ENCODE data around the gene MAP3K5.
"Not testable (repeated sequence)": the region's sequence is repeated elsewhere in the genome, so short reads cannot be mapped to it uniquely, and the experiment has no call there.

The MAP3K5 gene

GRCh38 chr6:136693090-136693489, 99.2 kb downstream of the MAP3K5 start:
- no peak for DNase-seq (ENCODE audit: low read depth in 2 of 2, low spot score in 1 of 2)

GRCh38 chr6:136687894-136688293, 104.4 kb downstream of the MAP3K5 start:
- DNase-seq (ENCODE audit: low read depth in 2 of 2, low spot score in 1 of 2) = not testable (repeated sequence)

GRCh38 chr6:136685540-136686108, 106.7 kb downstream of the MAP3K5 start:
- no peak for DNase-seq (ENCODE audit: low read depth in 2 of 2, low spot score in 1 of 2)

- no peak for DNase-seq (ENCODE audit: low read depth in 2 of 2, low spot score in 1 of 2)
Observed at GRCh38 chr6:136684466-136684865, 107.8 kb downstream of the MAP3K5 start.

GRCh38 chr6:136683209-136683941, 108.9 kb downstream of the MAP3K5 start:
- DNase-seq (ENCODE audit: low read depth in 2 of 2, low spot score in 1 of 2) = no peak

- DNase-seq (ENCODE audit: low read depth in 2 of 2, low spot score in 1 of 2) = no peak
Observed at GRCh38 chr6:136682292-136682691, 110.0 kb downstream of the MAP3K5 start.

GRCh38 chr6:136677822-136678221, 114.5 kb downstream of the MAP3K5 start:
- no peak for DNase-seq (ENCODE audit: low read depth in 2 of 2, low spot score in 1 of 2)

- no peak for DNase-seq (ENCODE audit: low read depth in 2 of 2, low spot score in 1 of 2)
Observed at GRCh38 chr6:136677344-136677743, 114.9 kb downstream of the MAP3K5 start.

GRCh38 chr6:136676075-136676474, 116.2 kb downstream of the MAP3K5 start:
- no peak for DNase-seq (ENCODE audit: low read depth in 2 of 2, low spot score in 1 of 2)

- no peak for DNase-seq (ENCODE audit: low read depth in 2 of 2, low spot score in 1 of 2)
Observed at GRCh38 chr6:136673571-136673970, 118.7 kb downstream of the MAP3K5 start.

- no peak for DNase-seq (ENCODE audit: low read depth in 2 of 2, low spot score in 1 of 2)
Observed at GRCh38 chr6:136672144-136672543, 120.1 kb downstream of the MAP3K5 start.

GRCh38 chr6:136669299-136669699, 123.0 kb downstream of the MAP3K5 start:
- DNase-seq (ENCODE audit: low read depth in 2 of 2, low spot score in 1 of 2) = no peak

- DNase-seq (ENCODE audit: low read depth in 2 of 2, low spot score in 1 of 2) = no peak
Observed at GRCh38 chr6:136668571-136668970, 123.7 kb downstream of the MAP3K5 start.

GRCh38 chr6:136666041-136666440, 126.2 kb downstream of the MAP3K5 start:
- DNase-seq (ENCODE audit: low read depth in 2 of 2, low spot score in 1 of 2) = no peak

GRCh38 chr6:136662347-136663237, 129.7 kb downstream of the MAP3K5 start:
- DNase-seq (ENCODE audit: low read depth in 2 of 2, low spot score in 1 of 2) = no peak

GRCh38 chr6:136660727-136661126, 131.6 kb downstream of the MAP3K5 start:
- DNase-seq (ENCODE audit: low read depth in 2 of 2, low spot score in 1 of 2) = no peak

GRCh38 chr6:136659991-136660499, 132.2 kb downstream of the MAP3K5 start:
- no peak for DNase-seq (ENCODE audit: low read depth in 2 of 2, low spot score in 1 of 2)

GRCh38 chr6:136658711-136659110, 133.6 kb downstream of the MAP3K5 start:
- DNase-seq (ENCODE audit: low read depth in 2 of 2, low spot score in 1 of 2) = no peak

- no peak for DNase-seq (ENCODE audit: low read depth in 2 of 2, low spot score in 1 of 2)
Observed at GRCh38 chr6:136657666-136658065, 134.6 kb downstream of the MAP3K5 start.

GRCh38 chr6:136656121-136656520, 136.2 kb downstream of the MAP3K5 start:
- DNase-seq (ENCODE audit: low read depth in 2 of 2, low spot score in 1 of 2) = no peak

- no peak for DNase-seq (ENCODE audit: low read depth in 2 of 2, low spot score in 1 of 2)
Observed at GRCh38 chr6:136655239-136656014, 136.8 kb downstream of the MAP3K5 start.
